SIG-M5 treated with dmso at 0.1 percent for 504 hours (cell line): Measurements from ENCODE around the gene SARDH.
"Not testable (repeated sequence)": the region's sequence is repeated elsewhere in the genome, so short reads cannot be mapped to it uniquely, and the experiment has no call there.

Experiments used
- DNase-seq: peaks from one replicate; lab custom pipeline; 2025; ENCODE audit not compliant: unreplicated experiment; lab: John Stamatoyannopoulos, UW

Gene SARDH

DNA sequence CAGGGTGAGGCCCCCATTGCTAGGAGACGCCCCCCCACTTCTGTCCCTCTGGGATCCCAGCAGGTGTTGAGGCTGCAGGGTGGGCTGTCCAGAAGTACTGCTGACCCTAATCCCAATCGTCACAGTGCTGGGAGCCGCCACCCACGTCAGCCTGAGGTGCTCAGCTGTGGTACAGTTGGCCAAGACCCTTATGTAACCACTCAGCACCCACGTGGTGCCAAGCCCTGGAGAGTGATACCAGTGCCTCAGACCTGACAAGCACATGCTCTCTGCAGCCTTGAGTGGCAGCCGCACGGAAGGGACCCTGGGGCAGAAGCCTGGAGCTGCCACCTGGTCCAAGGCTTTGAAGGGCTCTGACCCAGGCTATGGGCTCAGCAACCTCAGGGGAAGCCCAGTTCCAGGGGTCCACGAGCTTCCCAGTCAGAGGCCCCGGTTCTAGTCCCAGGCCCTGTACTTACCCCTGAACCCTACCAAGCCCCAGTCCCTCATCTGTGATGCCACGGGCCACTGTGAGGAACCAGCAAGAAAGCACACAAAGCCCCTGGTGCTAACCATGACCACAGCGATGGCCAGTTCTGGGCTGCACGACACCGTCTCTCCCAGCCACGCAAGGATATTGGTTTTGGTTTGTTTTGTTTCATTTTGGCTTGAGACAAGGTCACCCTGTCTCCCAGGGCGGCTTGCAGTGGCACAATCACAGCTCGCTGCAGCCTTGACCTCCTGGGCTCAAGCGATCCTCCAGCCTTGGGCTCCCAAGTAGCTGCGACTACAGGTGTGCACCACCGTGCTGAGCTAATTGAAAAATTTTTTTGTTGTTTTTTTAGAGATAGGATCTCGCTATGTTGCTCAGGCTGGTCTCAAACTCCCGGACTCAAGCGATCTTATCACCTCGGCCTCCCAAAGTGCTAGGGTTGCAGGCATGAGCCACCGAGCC is 51.2 kb downstream of the SARDH start:
- DNase-seq = no peak

DNA sequence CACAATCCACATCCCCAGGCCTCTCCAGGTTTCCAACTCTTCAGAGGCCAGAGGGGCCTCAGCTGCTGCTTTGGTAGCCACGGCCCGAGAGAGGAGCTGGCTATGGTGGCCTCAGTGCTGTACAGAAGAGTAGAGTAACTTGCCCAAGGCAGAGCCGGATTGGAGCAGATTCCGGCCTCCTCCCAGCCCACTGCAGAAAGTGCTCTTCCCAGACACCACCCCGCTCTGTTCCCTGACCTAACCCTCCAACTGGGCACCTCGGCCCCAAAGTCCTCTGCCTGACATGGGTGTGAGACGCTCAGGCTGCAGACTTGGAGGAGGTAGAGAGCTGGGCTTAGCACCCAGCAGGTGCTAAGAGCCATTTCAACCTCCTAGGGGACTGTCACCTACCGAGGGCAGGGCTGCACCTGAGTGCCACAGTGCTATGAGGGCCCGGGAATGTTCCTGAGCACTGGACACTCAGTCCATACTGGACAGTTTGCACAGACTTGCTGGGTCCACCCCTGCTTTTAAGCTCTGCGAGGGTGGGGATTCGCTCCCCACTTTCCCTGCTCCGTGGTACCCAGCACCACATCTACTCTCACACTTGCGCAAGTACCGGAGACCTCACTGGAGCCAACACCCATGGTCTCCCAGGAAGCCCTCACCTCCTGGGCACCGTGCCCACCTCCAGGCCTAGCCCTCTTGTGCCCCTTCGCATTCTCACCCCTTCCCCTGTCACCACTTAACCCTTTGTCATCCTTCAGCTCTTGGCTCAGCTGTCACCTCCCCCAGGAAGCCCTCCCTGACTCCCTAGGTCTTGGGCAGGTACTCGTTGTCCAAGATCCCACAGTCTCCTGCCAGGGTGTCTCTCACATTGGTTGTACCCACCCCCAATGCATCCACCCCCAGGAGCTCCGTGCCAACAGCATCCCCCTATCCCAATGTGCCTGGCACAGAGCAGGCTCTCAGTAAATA is 52.2 kb downstream of the SARDH start:
- DNase-seq = no peak

GRCh38 chr9:133684936-133685361 is 53.2 kb downstream of the SARDH start:
- no peak for DNase-seq

DNA sequence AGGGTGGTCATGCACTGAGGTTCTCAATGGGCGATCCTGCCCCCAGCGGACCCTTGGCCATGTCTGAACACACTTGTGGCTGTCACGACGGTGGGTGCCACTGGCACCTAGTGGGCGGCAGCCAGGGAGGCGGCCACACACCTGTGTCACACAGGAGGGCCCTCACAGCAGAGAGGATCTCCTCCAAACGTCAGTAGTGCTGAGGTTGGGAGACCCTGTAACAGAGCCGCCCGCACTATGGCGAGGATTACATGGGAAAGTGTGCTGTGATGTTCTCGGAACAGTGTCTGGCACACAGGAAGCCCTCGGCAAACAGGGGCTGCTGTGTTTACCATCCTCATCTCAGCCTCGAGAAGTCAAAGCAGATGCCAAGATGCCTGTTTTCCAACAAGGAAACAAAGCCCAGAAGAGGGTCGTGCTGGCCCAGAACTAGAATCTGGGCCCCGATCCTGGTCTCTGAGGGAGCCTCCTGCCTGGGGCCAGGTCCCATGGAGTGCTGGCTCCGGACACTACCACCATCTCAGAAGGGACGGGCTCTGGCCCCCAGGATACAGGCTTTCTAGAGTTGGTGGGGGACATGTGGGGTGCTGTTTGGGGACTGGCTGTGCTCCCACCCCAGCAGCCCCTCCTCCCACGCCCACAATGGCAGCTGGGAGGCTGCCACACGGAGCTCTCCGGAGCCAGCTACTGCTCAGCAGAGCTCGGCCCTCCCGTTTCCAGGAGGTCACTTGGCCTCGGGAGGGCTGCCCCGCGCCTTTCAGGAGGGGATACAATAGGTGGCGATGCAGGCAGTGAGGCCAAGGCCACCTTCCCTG is 53.8 kb downstream of the SARDH start:
- DNase-seq = no peak

GRCh38 chr9:133683586-133684120 is 54.5 kb downstream of the SARDH start:
- no peak for DNase-seq

GRCh38 chr9:133682818-133683585 is 55.1 kb downstream of the SARDH start:
- DNase-seq = no peak

DNA sequence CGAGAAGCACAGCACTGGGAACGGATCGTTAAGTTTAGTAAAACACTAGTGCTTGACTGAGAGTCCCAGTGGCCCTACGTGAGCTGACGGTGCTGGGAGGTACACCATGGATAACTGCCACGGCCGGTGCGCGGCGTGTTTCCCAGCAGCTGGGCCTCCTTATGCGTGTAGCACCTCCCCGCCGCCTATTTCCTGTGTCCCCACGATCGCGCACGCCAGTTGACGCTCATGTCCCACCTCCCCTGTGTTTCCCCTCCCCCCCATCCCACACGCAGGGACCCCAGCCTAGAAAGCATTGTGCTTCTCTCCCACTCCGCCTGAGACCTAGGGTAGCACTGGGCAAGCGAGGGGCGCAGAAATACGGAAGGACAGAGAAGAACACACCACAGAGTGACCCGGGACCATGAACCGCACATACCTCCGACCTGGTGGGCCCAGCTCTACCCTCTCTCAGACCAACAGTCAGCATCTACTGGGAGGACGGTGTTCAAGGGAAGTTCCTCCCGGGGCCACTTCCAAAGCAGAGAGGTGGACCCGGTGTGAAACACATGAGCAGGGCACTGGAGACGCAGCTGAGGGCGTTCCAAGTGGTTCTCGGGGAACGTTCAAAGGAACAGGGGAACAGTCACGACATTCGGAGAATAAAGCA is 56.4 kb downstream of the SARDH start:
- no peak for DNase-seq

DNA sequence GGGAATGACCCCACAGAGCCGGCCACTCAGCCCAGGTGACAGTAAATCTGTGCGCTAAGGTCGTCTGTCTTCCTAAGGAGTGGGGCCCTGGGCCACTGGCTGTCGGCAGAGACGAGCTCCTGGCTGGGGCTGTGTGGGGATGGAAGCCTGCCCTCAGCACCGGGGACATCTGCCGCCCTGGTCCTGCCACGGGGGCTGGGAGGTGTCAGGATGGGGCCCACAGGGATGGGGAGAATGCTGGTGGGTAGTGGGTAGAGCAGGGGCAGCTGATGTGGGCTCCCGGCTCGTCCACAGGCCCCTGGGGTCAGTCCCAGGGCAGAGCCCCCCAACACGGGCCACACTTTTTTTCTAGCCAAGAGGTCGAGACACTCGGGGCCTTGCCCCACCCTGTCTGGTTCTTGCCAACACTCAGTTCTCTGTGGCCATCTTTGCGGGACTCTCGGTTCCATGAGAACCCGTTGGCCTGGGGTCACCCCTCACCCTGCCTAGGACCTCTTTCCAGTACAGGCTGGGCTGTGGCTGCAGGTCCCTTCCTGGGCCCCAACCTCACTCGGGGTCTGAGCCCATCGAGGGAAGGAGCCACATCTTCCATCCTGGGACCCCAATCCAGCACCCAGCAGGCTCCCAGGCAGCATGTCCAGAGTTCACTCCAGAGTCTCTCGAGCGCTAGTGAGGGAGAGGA is 57.0 kb downstream of the SARDH start:
- DNase-seq = no peak

- DNase-seq = no peak
These were observed 57.7 kb downstream of the SARDH start for GRCh38 chr9:133680250-133680975.

GRCh38 chr9:133679466-133680061 is 58.6 kb downstream of the SARDH start:
- DNase-seq = no peak

DNA sequence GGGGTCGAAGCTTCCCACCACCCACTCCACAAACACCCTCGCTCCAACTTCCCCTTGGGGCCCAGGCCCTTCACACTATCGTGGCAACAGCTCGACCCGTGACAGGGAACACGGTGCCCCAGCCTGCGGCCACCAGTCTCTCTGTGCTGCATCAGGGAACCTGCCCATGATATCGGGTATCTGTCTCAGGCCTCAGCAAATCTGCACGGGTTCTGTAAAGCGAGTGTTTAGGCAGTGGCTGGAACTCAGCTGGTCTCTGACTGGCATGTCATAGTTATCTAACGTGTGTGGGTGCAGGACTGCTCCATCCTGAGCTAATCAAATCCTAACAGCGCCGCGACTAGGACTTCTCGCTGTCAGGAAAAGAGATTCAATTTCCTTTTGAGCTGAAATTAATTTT is 59.1 kb downstream of the SARDH start:
- no peak for DNase-seq

- no peak for DNase-seq
These were observed 60.8 kb downstream of the SARDH start for GRCh38 chr9:133677126-133678010.

- DNase-seq = no peak
These were observed 61.7 kb downstream of the SARDH start for GRCh38 chr9:133676450-133676849.

DNA sequence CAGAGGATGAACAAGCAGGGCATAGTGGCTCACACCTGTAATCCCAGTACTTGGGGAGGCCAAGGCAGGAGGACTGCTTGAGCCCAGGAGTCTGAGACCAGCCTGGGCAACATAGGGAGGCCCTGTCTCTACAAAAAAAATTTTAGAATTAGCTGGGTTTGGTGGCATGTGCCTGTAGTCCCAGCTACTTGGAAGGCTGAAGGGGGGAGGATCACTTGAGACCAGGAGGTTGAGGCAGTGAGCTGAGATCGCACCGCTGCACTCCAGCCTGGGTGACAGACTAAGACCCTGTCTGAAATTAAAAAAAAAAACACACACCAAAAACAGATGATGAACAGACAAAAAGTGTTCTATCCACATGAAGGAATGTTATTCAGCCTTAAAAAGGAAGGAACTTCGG is 62.4 kb downstream of the SARDH start:
- not testable (repeated sequence) for DNase-seq

DNA sequence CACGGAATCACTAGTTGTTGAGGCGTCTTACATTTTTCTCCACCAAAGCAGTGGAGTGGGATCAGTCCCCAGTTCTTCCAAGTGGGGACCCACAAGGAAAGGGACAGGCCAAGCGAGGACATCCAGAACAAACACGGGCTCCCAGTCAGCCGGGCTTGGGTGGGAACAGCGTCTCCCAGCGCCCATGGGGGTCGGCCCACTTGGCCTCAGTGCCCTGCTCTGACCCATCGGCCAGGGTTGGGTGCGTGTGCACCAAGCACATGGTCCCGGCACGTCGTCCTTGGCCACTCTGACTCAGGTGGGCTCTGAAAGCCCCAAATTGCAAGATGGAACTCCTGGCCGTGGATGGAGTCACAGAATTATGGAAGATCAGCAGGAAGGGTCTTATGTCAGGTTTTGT is 64.1 kb downstream of the SARDH start:
- DNase-seq = no peak

DNA sequence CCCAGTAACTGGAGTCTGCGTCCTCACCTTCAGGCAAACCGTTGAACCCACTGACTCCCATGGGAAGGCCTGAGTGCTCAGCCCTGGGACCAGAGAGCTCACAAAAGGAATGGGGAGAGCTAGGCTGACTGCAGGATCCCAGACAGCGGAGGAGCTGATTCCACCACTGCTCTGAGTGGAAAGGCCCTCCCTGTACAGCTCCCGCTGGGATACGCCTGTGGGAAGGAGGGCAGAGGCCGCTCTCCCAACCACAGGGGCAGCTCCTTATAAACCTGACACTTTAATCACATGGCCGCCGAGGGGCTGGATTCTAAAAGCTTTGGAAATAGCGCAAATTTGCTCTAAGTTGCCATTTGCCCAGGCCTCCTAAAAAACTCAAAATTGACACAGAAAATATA is 64.9 kb downstream of the SARDH start:
- no peak for DNase-seq
